MM.1S (cell line): ENCODE measurements around the gene OSBPL8.

Experiments used
- DNase-seq: peaks from one replicate; pipeline ENCODE4 v3.0.0-alpha.2; 2015
- H2AFZ ChIP-seq: fragments of 300-600 bp; sonication (generic); 2 replicates; pipeline ENCODE4 v1.6.0; 2016; ENCODE audit warnings: antibody characterized with exemption, low read length
- H3F3A ChIP-seq: fragments of 300-600 bp; sonication (generic); 2 replicates; pipeline ENCODE4 v1.6.1; 2016; ENCODE audit warnings: mild to moderate bottlenecking, antibody characterized with exemption, low read length, moderate library complexity, mixed read lengths; ENCODE audit not compliant: insufficient read depth
- H3K27ac ChIP-seq: fragments of 300-600 bp; sonication (generic); 2 replicates; pipeline ENCODE4 v1.5.1; 2016; ENCODE audit warnings: mild to moderate bottlenecking, low read length
- H3K27me3 ChIP-seq: fragments of 300-600 bp; sonication (generic); replicated peaks from 2 replicates; pipeline ENCODE4 v1.6.0; 2016; ENCODE audit warnings: low read length; ENCODE audit not compliant: insufficient read depth
- H3K36me3 ChIP-seq: fragments of 300-600 bp; sonication (generic); replicated peaks from 2 replicates; pipeline ENCODE4 v1.6.1; 2016; ENCODE audit warnings: mild to moderate bottlenecking, low read length, mixed read lengths; ENCODE audit not compliant: insufficient read depth
- H3K4me1 ChIP-seq: fragments of 300-600 bp; sonication (generic); 2 replicates; pipeline ENCODE4 v1.6.1; 2016; ENCODE audit warnings: low read length, mixed read lengths
- H3K4me2 ChIP-seq: fragments of 300-600 bp; sonication (generic); 2 replicates; pipeline ENCODE4 v1.6.0; 2016; ENCODE audit warnings: low read depth, low read length
- H3K4me3 ChIP-seq: fragments of 300-600 bp; sonication (generic); 2 replicates; pipeline ENCODE4 v1.5.1; 2016; ENCODE audit warnings: low read length, mixed read lengths
- H3K79me2 ChIP-seq: fragments of 300-600 bp; sonication (generic); 2 replicates; pipeline ENCODE4 v1.6.1; 2016; ENCODE audit warnings: mixed run types, low read length, mixed read lengths
- H3K9ac ChIP-seq: fragments of 300-600 bp; sonication (generic); 2 replicates; pipeline ENCODE4 v1.6.1; 2016; ENCODE audit warnings: low read length, mixed read lengths
- H3K9me2 ChIP-seq: fragments of 300-600 bp; sonication (generic); replicated peaks from 2 replicates; pipeline ENCODE4 v1.6.1; 2016; ENCODE audit warnings: mild to moderate bottlenecking, low read length, mixed read lengths; ENCODE audit not compliant: insufficient read depth
- H3K9me3 ChIP-seq: fragments of 300-600 bp; sonication (generic); replicated peaks from 2 replicates; pipeline ENCODE4 v1.6.1; 2016; ENCODE audit warnings: mild to moderate bottlenecking, low read length, mixed read lengths; ENCODE audit not compliant: insufficient read depth
- H4K20me1 ChIP-seq: fragments of 300-600 bp; sonication (generic); 2 replicates; pipeline ENCODE4 v1.6.1; 2016; ENCODE audit warnings: mild to moderate bottlenecking, low read length, moderate library complexity, mixed read lengths; ENCODE audit not compliant: insufficient read depth
- CTCF ChIP-seq: fragments of 300-600 bp; sonication (generic); IDR thresholded peaks from 2 replicates; pipeline ENCODE4 v1.5.1; 2016; ENCODE audit warnings: antibody characterized with exemption, low read length, mixed read lengths
- EZH2 ChIP-seq: fragments of 300-600 bp; sonication (generic); optimal IDR thresholded peaks from 2 replicates; pipeline ENCODE3; 2017; ENCODE audit warnings: low read depth, mild to moderate bottlenecking, antibody characterized with exemption, low read length, mixed read lengths
- EZH2phosphoT487 ChIP-seq: fragments of 300-600 bp; sonication (generic); IDR thresholded peaks from 2 replicates; pipeline ENCODE4 v1.6.1; 2018; ENCODE audit warnings: antibody characterized with exemption, low read length

Gene OSBPL8

GRCh38 chr12:76316468-76316867 lies 243.1 kb downstream of the OSBPL8 start:
- Histone ChIP-seq H3K9me3 (no peaks in the 10 kb centered on the region), H3K27me3 (no peaks in the 10 kb centered on the region), H2AFZ (no peak overlapping the region), H3K4me2 (no peak overlapping the region), H3K4me3 (no peak overlapping the region), H3K9ac (no peak overlapping the region), H3F3A (no peaks in the 10 kb centered on the region), H4K20me1 (no peaks in the 10 kb centered on the region), H3K79me2 (no peaks in the 10 kb centered on the region), H3K9me2 (no peaks in the 10 kb centered on the region), H3K27ac (no peak overlapping the region), H3K4me1 (no peaks in the 10 kb centered on the region), H3K36me3 (no peaks in the 10 kb centered on the region)
- TF ChIP-seq EZH2phosphoT487 (no peak), EZH2 (no peak), CTCF (no peak)
- DNase-seq, result no peak

- Histone ChIP-seq H3K9me3 (no peaks in the 10 kb centered on the region), H2AFZ (no peak overlapping the region), H3F3A (no peaks in the 10 kb centered on the region), H4K20me1 (no peaks in the 10 kb centered on the region), H3K27ac (no peak overlapping the region), H3K36me3 (no peaks in the 10 kb centered on the region), H3K27me3 (no peaks in the 10 kb centered on the region), H3K9ac (no peak overlapping the region), H3K4me1 (no peaks in the 10 kb centered on the region), H3K4me3 (no peak overlapping the region), H3K79me2 (no peaks in the 10 kb centered on the region), H3K9me2 (no peaks in the 10 kb centered on the region), H3K4me2 (no peak overlapping the region)
- TF ChIP-seq CTCF (no peak), EZH2phosphoT487 (no peak), EZH2 (no peak)
- no peak for DNase-seq
These were observed 246.3 kb downstream of the OSBPL8 start for GRCh38 chr12:76313299-76313698.

GRCh38 chr12:76312315-76312714 lies 247.3 kb downstream of the OSBPL8 start:
- Histone ChIP-seq H3K27me3 (no peaks in the 10 kb centered on the region), H3K9ac (no peak overlapping the region), H3K36me3 (no peaks in the 10 kb centered on the region), H3K79me2 (no peaks in the 10 kb centered on the region), H3K4me3 (no peak overlapping the region), H2AFZ (no peak overlapping the region), H3K9me3 (no peaks in the 10 kb centered on the region), H3K27ac (no peak overlapping the region), H3K4me1 (no peaks in the 10 kb centered on the region), H3K4me2 (no peak overlapping the region), H4K20me1 (no peaks in the 10 kb centered on the region), H3F3A (no peaks in the 10 kb centered on the region), H3K9me2 (no peaks in the 10 kb centered on the region)
- TF ChIP-seq CTCF (no peak), EZH2 (no peak), EZH2phosphoT487 (no peak)
- DNase-seq, result no peak
